GM06990 (cell line): ENCODE measurements around the gene MAP3K19.

Experiments
- DNase-seq: peaks from one replicate; pipeline ENCODE4 v3.0.0-alpha.2; 2011; ENCODE audit not compliant: insufficient read length; ENCODE audit errors: extremely low read depth
- H3K27me3 ChIP-seq: replicated peaks from 2 replicates; pipeline ENCODE4 v1.6.0; 2011; ENCODE audit warnings: low read length; ENCODE audit not compliant: control insufficient read depth, insufficient read depth
- H3K36me3 ChIP-seq: 2 replicates; pipeline ENCODE4 v1.5.1; 2011; ENCODE audit warnings: low read length; ENCODE audit not compliant: control insufficient read depth, insufficient read depth
- H3K4me3 ChIP-seq: replicated peaks from 2 replicates; pipeline ENCODE4 v1.5.1; 2011; ENCODE audit warnings: low read depth, mild to moderate bottlenecking, control low read depth, low read length
- CTCF ChIP-seq: IDR thresholded peaks from 2 replicates; pipeline ENCODE4 v1.5.1; 2011; ENCODE audit warnings: low read length, control low read depth, mild to moderate bottlenecking, inconsistent platforms; ENCODE audit not compliant: insufficient read depth, poor library complexity, severe bottlenecking

MAP3K19 gene, protein sequence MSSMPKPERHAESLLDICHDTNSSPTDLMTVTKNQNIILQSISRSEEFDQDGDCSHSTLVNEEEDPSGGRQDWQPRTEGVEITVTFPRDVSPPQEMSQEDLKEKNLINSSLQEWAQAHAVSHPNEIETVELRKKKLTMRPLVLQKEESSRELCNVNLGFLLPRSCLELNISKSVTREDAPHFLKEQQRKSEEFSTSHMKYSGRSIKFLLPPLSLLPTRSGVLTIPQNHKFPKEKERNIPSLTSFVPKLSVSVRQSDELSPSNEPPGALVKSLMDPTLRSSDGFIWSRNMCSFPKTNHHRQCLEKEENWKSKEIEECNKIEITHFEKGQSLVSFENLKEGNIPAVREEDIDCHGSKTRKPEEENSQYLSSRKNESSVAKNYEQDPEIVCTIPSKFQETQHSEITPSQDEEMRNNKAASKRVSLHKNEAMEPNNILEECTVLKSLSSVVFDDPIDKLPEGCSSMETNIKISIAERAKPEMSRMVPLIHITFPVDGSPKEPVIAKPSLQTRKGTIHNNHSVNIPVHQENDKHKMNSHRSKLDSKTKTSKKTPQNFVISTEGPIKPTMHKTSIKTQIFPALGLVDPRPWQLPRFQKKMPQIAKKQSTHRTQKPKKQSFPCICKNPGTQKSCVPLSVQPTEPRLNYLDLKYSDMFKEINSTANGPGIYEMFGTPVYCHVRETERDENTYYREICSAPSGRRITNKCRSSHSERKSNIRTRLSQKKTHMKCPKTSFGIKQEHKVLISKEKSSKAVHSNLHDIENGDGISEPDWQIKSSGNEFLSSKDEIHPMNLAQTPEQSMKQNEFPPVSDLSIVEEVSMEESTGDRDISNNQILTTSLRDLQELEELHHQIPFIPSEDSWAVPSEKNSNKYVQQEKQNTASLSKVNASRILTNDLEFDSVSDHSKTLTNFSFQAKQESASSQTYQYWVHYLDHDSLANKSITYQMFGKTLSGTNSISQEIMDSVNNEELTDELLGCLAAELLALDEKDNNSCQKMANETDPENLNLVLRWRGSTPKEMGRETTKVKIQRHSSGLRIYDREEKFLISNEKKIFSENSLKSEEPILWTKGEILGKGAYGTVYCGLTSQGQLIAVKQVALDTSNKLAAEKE (N-terminal part only)

DNA sequence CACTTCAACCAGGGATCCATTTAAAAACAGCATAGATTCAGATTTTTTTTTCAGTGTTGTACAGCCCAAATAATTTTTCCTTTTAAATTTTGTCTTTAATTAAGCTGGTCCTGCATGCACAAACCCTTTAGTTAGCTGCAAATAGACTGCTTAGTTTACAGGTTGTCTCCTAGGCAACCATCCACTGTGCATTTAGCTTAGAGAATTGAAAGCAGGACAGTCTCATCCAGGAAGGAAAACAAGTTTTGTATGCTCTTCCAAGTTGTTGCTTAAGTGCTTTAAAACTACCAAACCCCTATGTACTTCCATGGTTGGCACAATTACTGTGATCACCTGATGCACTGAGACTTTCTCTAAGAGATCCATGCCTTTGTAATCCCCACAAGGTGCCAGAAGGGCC, at the start of gene MAP3K19:
TSS of gene MAP3K19 (minus strand) at position 148 of the 400 bp plus-strand sequence. CDS start 22,800 bp downstream, outside the sequence.
- H3K4me3 ChIP-seq, result no peak within 1 kb of the TSS
- H3K36me3 ChIP-seq, result no peaks in the 10 kb centered on the region
- no peak for TF ChIP-seq CTCF
- no peaks in the 10 kb centered on the region for H3K27me3 ChIP-seq
- no peak for DNase-seq

GRCh38 chr2:135096665-135097446, 49.6 kb upstream of the MAP3K19 start:
- no peak for TF ChIP-seq CTCF
- Histone ChIP-seq H3K27me3 (no peaks in the 10 kb centered on the region), H3K4me3 (no peak overlapping the region), H3K36me3 (peaks cover 1% of the 10 kb centered on the region)
- no peak for DNase-seq

GRCh38 chr2:135095591-135095990, 48.3 kb upstream of the MAP3K19 start:
- Histone ChIP-seq H3K4me3 (no peak overlapping the region), H3K27me3 (no peaks in the 10 kb centered on the region), H3K36me3 (peaks cover 1% of the 10 kb centered on the region)
- no peak for DNase-seq
- TF ChIP-seq CTCF, result no peak

GRCh38 chr2:135094508-135094907, 47.3 kb upstream of the MAP3K19 start:
- Histone ChIP-seq H3K4me3 (no peak overlapping the region), H3K27me3 (no peaks in the 10 kb centered on the region), H3K36me3 (peaks cover 1% of the 10 kb centered on the region)
- no peak for DNase-seq
- TF ChIP-seq CTCF, result no peak

DNA sequence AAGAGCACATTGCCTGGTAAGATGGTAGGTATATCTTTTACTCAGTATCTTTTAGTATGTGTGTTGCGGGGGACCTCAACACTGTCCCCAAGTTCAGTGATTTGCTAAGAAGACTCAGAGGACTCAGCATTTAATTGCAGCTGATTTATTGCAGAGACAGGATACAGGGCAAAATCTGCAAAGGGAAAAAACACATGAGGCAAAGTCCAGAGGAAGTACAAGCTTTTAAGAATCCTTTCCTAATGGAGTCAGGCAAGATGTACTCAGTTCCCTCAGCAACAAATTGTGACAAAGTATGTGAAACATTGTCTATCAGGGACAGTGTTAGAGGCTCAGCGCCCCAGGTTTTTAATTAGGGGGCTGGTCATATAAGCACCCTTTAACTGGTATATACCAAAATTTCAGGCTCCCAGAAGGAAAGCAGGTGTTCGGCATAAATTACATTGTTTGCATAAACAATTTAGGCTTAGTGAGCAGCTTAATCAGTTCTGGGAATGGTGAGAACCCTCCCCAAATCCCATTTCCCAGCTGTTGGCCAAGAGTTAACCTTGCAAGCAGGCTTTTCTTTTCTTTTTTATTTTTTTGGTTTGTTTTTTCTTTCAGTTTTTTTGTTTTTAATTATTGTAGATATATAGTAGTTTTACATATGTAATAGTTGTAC, 46.6 kb upstream of the MAP3K19 start:
- H3K36me3 ChIP-seq, result peaks cover 1% of the 10 kb centered on the region
- DNase-seq, result no peak
- H3K27me3 ChIP-seq, result no peaks in the 10 kb centered on the region
- H3K4me3 ChIP-seq, result no peak overlapping the region
- no peak for TF ChIP-seq CTCF
